Colonic mucosa (tissue), 4 donors: Measurements from ENCODE around the gene FURIN. TPM values are rescaled to one million over a fixed set of nuclear protein-coding genes. Genes with fewer than 3 reads are reported as not detected.

ENCODE experiments used
- DNase-seq: peaks from one replicate; pipeline ENCODE4 v3.0.0-alpha.2; 2020
- H3K27ac ChIP-seq: fragments of 200-600 bp; one replicate; pipeline ENCODE4 v1.8.0; 2021
- H3K27me3 ChIP-seq: fragments of 200-600 bp; one replicate; pipeline ENCODE4 v1.8.0; 2021
- H3K36me3 ChIP-seq: fragments of 200-600 bp; one replicate; pipeline ENCODE4 v1.8.0; 2021
- H3K4me1 ChIP-seq: fragments of 200-600 bp; one replicate; pipeline ENCODE4 v1.8.0; 2021; ENCODE audit warnings: mild to moderate bottlenecking
- H3K4me3 ChIP-seq: fragments of 200-600 bp; one replicate; pipeline ENCODE4 v1.8.0; 2021
- H3K9ac ChIP-seq, 2 donors: one replicate each; pipeline ENCODE4 v1.7.0; 2013; ENCODE audit warnings: control low read depth in 2 of 2, low read depth in 2 of 2, low read length in 2 of 2
- H3K9me3 ChIP-seq: fragments of 200-600 bp; one replicate; pipeline ENCODE4 v1.8.0; 2021
- intact Hi-C: fragments of 100-400 bp; cut with DNase I; formaldehyde crosslinking; loops from one replicate; pipeline ENCODE4 v1.14.1; 2022
- total RNA-seq, 2 donors: library from RNA; stranded (reverse); fragmentation: NEBNext Ultra II Directional in 1 of 2; extraction: Animal tissue kit (Norgen Biotek cat#: 25700) in 1 of 2; gene quantifications; one replicate each; pipeline ENCODE4 v1.2.1, GENCODE V29; 2021
- TF ChIP-seq, protein P1 (sequence below): fragments of 200-600 bp; IDR thresholded peaks from one replicate; pipeline ENCODE4 v1.8.0; 2022; ENCODE audit warnings: antibody characterized with exemption, mild to moderate bottlenecking
- donor health status: healthy.
- donor health status: DM: no; HTN: no; CAD: no.
- donor health status: DM: no; HTN: no; CAD: no.

FURIN gene
- total RNA-seq, 2 donors from 2014 or later = 72.3 to 82.5 TPM

DNA sequence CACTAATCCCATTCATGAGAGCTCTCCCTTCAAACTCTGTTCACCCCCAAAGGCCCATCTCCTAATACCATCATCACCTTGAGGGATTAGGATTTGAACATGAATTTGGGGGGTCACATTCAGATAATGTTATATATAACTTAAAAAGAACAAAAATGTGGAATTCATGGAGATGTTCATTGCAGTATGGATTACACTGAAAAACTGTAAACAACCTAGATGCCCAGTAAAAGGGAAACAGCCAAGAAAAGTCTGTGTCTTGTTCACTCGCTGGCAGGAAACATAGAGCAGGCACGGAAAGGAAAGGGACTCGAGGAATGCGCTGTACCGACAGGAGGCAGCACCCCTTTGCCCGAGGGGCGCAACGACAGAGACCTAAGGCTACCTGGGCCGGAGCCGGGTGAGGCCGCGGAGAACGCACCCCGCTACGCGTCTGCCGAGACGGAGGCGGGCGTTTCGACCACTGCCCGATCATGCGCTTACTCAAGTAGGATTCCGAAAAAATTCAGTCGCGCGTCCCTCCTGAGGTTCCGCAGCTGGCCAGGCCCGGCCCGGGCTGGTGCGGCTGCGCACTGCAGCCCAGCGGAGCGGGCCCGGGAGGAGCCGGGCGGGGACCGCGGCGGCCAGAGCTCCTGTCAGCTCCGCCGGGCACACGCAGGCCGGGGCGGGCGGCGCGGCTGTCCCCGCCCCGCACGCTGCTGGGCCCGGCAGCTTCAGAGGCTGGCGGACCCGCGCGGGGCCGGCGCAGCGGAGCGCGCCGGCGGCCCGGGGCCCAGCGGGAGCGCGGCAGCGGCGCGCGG is 33.9 kb downstream of the FURIN start:
- Histone ChIP-seq H3K27me3 (no peaks in the 10 kb centered on the region), H3K36me3 (peaks cover 11% of the 10 kb centered on the region), H3K9ac (peak overlapping the region; percentile 74 to 86), H3K27ac (peak overlapping the region; percentile 94), H3K4me1 (no peaks in the 10 kb centered on the region), H3K4me3 (peak overlapping the region; percentile 52), H3K9me3 (no peaks in the 10 kb centered on the region)
- TF ChIP-seq, protein P1, sequence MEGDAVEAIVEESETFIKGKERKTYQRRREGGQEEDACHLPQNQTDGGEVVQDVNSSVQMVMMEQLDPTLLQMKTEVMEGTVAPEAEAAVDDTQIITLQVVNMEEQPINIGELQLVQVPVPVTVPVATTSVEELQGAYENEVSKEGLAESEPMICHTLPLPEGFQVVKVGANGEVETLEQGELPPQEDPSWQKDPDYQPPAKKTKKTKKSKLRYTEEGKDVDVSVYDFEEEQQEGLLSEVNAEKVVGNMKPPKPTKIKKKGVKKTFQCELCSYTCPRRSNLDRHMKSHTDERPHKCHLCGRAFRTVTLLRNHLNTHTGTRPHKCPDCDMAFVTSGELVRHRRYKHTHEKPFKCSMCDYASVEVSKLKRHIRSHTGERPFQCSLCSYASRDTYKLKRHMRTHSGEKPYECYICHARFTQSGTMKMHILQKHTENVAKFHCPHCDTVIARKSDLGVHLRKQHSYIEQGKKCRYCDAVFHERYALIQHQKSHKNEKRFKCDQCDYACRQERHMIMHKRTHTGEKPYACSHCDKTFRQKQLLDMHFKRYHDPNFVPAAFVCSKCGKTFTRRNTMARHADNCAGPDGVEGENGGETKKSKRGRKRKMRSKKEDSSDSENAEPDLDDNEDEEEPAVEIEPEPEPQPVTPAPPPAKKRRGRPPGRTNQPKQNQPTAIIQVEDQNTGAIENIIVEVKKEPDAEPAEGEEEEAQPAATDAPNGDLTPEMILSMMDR = peak; percentile 82
- intact Hi-C loops = no loop called here
- DNase-seq = peak; percentile 84

DNA sequence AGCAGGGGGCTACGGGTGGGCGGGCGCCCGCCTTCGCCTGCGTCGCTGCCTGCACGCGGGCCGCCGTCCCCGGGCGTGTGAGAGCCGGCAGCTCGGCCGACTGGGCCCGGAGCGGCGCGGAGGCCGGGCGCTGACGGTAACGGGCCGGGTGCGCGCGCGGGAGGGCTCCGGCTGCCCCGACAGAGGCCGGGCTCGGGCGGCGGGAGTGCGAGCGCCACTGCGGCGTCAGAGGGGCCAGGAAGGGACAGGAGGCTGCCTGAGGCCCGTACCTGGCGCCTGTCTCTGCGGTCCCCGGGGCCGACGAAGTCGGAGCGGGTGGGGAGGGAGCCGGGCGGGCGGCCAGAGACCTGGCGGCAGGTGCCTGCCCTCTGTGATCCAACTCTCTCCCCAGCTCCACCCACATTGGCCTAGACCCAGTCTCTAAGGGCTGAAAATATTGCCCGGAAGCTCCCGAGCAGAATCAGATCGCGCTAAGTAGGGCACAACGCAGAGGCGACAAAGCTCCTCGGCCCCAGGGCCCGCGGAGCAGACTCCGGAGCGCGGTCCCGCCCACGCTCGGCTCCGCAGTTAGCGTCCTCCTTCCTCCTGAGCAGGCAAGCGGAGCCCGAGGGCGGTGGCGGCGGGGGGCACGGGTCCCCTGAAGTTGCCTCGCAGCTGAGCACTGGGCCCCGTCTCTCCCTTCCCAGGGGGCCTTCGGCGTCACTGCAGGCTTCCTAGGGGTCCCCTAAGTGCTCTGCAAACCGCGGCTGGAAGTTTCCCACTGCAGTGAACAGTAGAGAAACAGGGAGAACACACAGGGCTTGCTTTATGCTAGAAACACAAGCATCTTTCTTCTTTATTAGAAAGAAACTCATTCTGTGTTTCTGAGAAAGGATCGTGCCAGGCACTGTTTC is 34.7 kb downstream of the FURIN start, which contains the start of gene MAN2A2:
Gene MAN2A2 (plus strand): TSS at position 463 of the 893 bp plus-strand sequence. CDS start 906 bp downstream, outside the sequence.
- H3K36me3 ChIP-seq = peaks cover 12% of the 10 kb centered on the region
- intact Hi-C loops = no loop called here
- DNase-seq = peak; percentile 87

DNA sequence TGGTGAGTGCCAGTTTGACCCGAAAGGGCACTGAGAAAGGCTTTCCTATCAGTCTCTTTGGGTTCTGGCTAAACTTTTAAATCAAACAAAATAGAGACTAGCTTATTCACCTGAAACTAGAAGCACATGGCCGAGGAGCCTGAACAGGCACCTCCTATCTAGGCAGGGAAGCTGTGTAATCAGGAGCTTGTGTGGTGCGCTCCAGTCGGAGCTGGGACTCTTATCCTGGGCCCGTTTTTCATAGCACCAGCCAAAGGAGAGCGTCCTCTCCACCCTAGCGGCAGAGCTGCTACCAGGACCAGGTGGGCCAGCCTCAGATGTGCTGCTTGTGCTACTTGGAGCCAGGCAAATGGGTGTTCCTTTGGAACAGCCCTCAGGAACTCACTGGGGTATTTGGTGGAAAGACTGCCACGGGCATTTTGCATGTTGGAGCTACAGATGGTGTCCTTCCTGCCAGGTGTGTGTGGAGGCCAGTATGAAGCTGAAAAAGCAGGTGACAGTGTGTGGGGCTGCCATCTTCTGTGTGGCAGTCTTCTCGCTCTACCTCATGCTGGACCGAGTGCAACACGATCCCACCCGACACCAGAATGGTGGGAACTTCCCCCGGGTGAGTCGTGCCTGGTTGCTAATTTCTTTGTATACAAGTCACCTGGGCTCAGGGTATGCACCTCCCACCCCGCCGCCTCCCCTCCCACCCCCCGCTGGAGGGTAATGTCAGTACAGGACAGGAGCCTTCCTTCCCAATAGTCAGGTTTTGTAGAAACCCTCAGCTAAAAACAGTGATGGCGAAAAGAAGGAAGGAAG is 35.5 kb downstream of the FURIN start:
- Histone ChIP-seq H3K36me3 (peaks cover 12% of the 10 kb centered on the region), H3K27ac (peak overlapping the region; percentile 95), H3K4me1 (no peaks in the 10 kb centered on the region), H3K9me3 (no peaks in the 10 kb centered on the region), H3K9ac (peak overlapping the region; percentile 62 to 84), H3K27me3 (no peaks in the 10 kb centered on the region), H3K4me3 (peak overlapping the region; percentile 73)
- DNase-seq = peak; percentile 41
- intact Hi-C loops = no loop called here
- TF ChIP-seq, protein P1 = no peak

More for the DNA sequence above, 34.7 kb downstream of the FURIN start, which contains the start of gene MAN2A2:
- H3K27me3 ChIP-seq = no peaks in the 10 kb centered on the region
- TF ChIP-seq, protein P1 = no peak
- peak within 1 kb of the TSS; percentile 95 for H3K27ac ChIP-seq
- peak within 1 kb of the TSS; percentile 73 for H3K4me3 ChIP-seq
- H3K4me1 ChIP-seq = no peaks in the 10 kb centered on the region
- peak within 1 kb of the TSS; percentile 74 to 86 for H3K9ac ChIP-seq
- no peaks in the 10 kb centered on the region for H3K9me3 ChIP-seq

DNA sequence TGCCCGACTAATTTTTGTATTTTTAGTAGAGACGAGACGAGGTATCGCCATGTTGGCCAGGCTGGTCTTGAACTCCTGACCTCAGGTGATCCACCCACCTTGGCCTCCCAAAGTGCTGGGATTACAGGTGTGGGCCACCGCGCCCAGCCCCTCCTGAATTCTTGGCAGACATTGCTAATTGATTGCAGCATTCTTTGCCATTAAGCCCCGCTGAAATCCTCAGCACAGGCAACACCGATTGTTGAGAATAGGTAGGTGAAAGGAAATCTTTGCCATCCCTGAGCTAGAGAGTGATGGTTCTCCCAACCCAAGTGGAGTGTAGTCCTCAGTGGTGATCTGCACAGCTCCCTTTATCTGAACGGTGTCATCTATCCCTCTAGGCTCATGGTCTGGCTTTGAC is 36.4 kb downstream of the FURIN start:
- Histone ChIP-seq H3K4me1 (no peaks in the 10 kb centered on the region), H3K9me3 (no peaks in the 10 kb centered on the region), H3K9ac (no peak overlapping the region), H3K27me3 (no peaks in the 10 kb centered on the region), H3K27ac (no peak overlapping the region), H3K36me3 (peaks cover 13% of the 10 kb centered on the region), H3K4me3 (no peak overlapping the region)
- TF ChIP-seq, protein P1 = no peak
- DNase-seq = no peak
- intact Hi-C loops = no loop called here
